ENCODE results near the gene CPLANE2.

DNA sequence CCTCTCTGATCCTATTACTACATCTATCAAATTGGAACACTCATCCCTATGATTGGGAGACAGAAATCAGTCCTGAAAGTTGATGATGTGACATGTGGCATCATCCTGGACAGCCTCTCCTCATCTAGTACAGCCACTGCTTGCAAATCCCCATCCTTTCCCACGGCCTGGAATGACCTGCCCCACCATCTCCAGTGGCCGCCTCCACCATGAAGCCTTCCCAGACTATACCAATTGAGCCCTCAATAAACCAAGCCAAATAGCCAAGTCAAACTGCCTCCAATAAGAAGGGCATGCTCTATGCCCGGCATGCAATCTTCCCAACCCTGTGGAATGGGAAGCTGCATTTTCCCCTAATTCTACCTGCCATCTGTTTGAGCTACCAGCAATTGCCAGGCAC is 24.0 kb downstream of the CPLANE2 start:
- TF ChIP-seq, protein P1, sequence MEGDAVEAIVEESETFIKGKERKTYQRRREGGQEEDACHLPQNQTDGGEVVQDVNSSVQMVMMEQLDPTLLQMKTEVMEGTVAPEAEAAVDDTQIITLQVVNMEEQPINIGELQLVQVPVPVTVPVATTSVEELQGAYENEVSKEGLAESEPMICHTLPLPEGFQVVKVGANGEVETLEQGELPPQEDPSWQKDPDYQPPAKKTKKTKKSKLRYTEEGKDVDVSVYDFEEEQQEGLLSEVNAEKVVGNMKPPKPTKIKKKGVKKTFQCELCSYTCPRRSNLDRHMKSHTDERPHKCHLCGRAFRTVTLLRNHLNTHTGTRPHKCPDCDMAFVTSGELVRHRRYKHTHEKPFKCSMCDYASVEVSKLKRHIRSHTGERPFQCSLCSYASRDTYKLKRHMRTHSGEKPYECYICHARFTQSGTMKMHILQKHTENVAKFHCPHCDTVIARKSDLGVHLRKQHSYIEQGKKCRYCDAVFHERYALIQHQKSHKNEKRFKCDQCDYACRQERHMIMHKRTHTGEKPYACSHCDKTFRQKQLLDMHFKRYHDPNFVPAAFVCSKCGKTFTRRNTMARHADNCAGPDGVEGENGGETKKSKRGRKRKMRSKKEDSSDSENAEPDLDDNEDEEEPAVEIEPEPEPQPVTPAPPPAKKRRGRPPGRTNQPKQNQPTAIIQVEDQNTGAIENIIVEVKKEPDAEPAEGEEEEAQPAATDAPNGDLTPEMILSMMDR (IDR thresholded peaks at IDR 0.05): no peak
- TF ChIP-seq POLR2A (IDR thresholded peaks at IDR 0.05): no peak
